Ascending aorta (tissue), 2 donors: ENCODE measurements around the gene OR4Q3. TPM values are rescaled to one million over a fixed set of nuclear protein-coding genes. Genes with fewer than 3 reads are reported as not detected.
"Not testable (repeated sequence)": the region's sequence is repeated elsewhere in the genome, so short reads cannot be mapped to it uniquely, and the experiment has no call there.

ENCODE experiments used
- DNase-seq, 2 donors: peaks; one replicate each; pipeline ENCODE4 v3.0.0-alpha.2; 2019; ENCODE audit warnings: low spot score in 2 of 2
- H3K27ac ChIP-seq, 2 donors: fragments of 200-600 bp; sonication (generic); one replicate each; pipeline ENCODE4 v1.5.1; 2016 to 2017; ENCODE audit warnings: mild to moderate bottlenecking in 1 of 2
- H3K27me3 ChIP-seq: fragments of 200-600 bp; sonication (generic); one replicate; pipeline ENCODE4 v1.5.1; 2017
- H3K36me3 ChIP-seq, 2 donors: fragments of 200-600 bp; sonication (generic); one replicate each; pipeline ENCODE4 v1.5.1; 2016
- H3K4me1 ChIP-seq, 2 donors: fragments of 200-600 bp; sonication (generic); one replicate each; pipeline ENCODE4 v1.5.1; 2016 to 2017; ENCODE audit warnings: mild to moderate bottlenecking in 1 of 2
- H3K4me3 ChIP-seq, 2 donors: fragments of 200-600 bp; sonication (generic); one replicate each; pipeline ENCODE4 v1.5.1; 2016 to 2017; ENCODE audit warnings: mild to moderate bottlenecking in 1 of 2
- H3K9me3 ChIP-seq, 2 donors: fragments of 200-600 bp; sonication (generic); one replicate each; pipeline ENCODE4 v1.5.1; 2016
- CTCF ChIP-seq, 3 experiments: fragments of 200-600 bp in 2 of 3; fragments of 450-650 bp in 1 of 3; sonication (generic) in 2 of 3; IDR thresholded peaks; one replicate each; pipeline ENCODE4 v1.5.1; 2016 to 2019; ENCODE audit warnings: antibody characterized with exemption in 3 of 3, mild to moderate bottlenecking in 1 of 3, moderate library complexity in 1 of 3
- intact Hi-C: fragments of 100-400 bp; cut with DNase I; formaldehyde crosslinking; loops from one replicate; pipeline ENCODE4 v1.15.1; 2023
- total RNA-seq: library from RNA; depleted of rRNA; stranded (reverse); fragments of >200 nt; gene quantifications from one replicate; pipeline ENCODE4 v1.1.0, GENCODE V29; 2016

OR4Q3 gene
- total RNA-seq: not detected

GRCh38 chr14:19743256-19743655 is at the start of gene OR4Q3:
Gene OR4Q3 (plus strand): TSS chr14:19743571.
- TF ChIP-seq CTCF (IDR thresholded peaks at IDR 0.05): no peak
- no peaks in the 10 kb centered on the region for H3K36me3 ChIP-seq
- no peaks in the 10 kb centered on the region for H3K9me3 ChIP-seq
- H3K27ac ChIP-seq: no peak within 1 kb of the TSS
- no peak for DNase-seq
- no peaks in the 10 kb centered on the region for H3K27me3 ChIP-seq
- intact Hi-C loops: no loop called here
- H3K4me3 ChIP-seq: no peak within 1 kb of the TSS
- H3K4me1 ChIP-seq: no peaks in the 10 kb centered on the region

- no peak overlapping the region for H3K4me3 ChIP-seq
- intact Hi-C loops: no loop called here
Observed at GRCh38 chr14:19729359-19729758, 14.0 kb upstream of the OR4Q3 start.

GRCh38 chr14:19729763-19730162 is 13.6 kb upstream of the OR4Q3 start:
- Histone ChIP-seq H3K9me3 (peaks cover 4 to 5% of the 10 kb centered on the region in 2 donors), H3K4me3 (no peak overlapping the region), H3K27ac (no peak overlapping the region), H3K27me3 (no peaks in the 10 kb centered on the region), H3K4me1 (no peaks in the 10 kb centered on the region), H3K36me3 (no peaks in the 10 kb centered on the region)
- no peak for TF ChIP-seq CTCF (IDR thresholded peaks at IDR 0.05)
- no peak for DNase-seq
- intact Hi-C loops: no loop called here

More at GRCh38 chr14:19729359-19729758, 14.0 kb upstream of the OR4Q3 start:
- H3K9me3 ChIP-seq: peaks cover 4 to 5% of the 10 kb centered on the region in 2 donors
- H3K27ac ChIP-seq: no peak overlapping the region
- no peaks in the 10 kb centered on the region for H3K27me3 ChIP-seq
- no peaks in the 10 kb centered on the region for H3K36me3 ChIP-seq
- no peak for TF ChIP-seq CTCF (IDR thresholded peaks at IDR 0.05)
- no peaks in the 10 kb centered on the region for H3K4me1 ChIP-seq
- no peak for DNase-seq

GRCh38 chr14:19733893-19734292 is 9.5 kb upstream of the OR4Q3 start:
- DNase-seq, intact Hi-C loops, H3K9me3 ChIP-seq, H3K36me3 ChIP-seq, H3K4me3 ChIP-seq, H3K27me3 ChIP-seq, H3K27ac ChIP-seq, H3K4me1 ChIP-seq: not testable (repeated sequence)

GRCh38 chr14:19752316-19752715 is 8.9 kb downstream of the OR4Q3 start:
- not testable (repeated sequence) for DNase-seq, H3K4me1 ChIP-seq

GRCh38 chr14:19754172-19754571 is 10.8 kb downstream of the OR4Q3 start:
- H3K4me3 ChIP-seq: no peak overlapping the region
- intact Hi-C loops: no loop called here
- no peaks in the 10 kb centered on the region for H3K27me3 ChIP-seq
- H3K36me3 ChIP-seq: no peaks in the 10 kb centered on the region
- no peak for DNase-seq
- no peak overlapping the region for H3K27ac ChIP-seq
- no peaks in the 10 kb centered on the region for H3K9me3 ChIP-seq
- no peak for TF ChIP-seq CTCF (IDR thresholded peaks at IDR 0.05)
- no peaks in the 10 kb centered on the region for H3K4me1 ChIP-seq

More at GRCh38 chr14:19752316-19752715, 8.9 kb downstream of the OR4Q3 start:
- intact Hi-C loops, H3K4me3 ChIP-seq, H3K27me3 ChIP-seq, H3K27ac ChIP-seq, H3K36me3 ChIP-seq, H3K9me3 ChIP-seq: not testable (repeated sequence)

GRCh38 chr14:19771491-19771890 is 28.1 kb downstream of the OR4Q3 start:
- H3K9me3 ChIP-seq, intact Hi-C loops, DNase-seq, H3K27ac ChIP-seq, H3K27me3 ChIP-seq, H3K4me1 ChIP-seq, H3K36me3 ChIP-seq, H3K4me3 ChIP-seq: not testable (repeated sequence)
